ENCODE measurements around the gene ANKRD45.

GRCh38 chr1:173715538-173715844 is 45.8 kb upstream of the ANKRD45 start:
- TF ChIP-seq POLR2A (IDR thresholded peaks at IDR 0.05; ENCODE audit: low read depth) (no peak), CTCF (IDR thresholded peaks at IDR 0.05) (no peak)
